SH-SY5Y (cell line): Measurements from ENCODE around the gene IL17RE.

ENCODE experiments used
- GATA2 ChIP-seq: IDR thresholded peaks from 2 replicates; pipeline ENCODE4 v1.6.1; 2011; ENCODE audit warnings: mild to moderate bottlenecking, low read depth, low read length
- GATA3 ChIP-seq: IDR thresholded peaks from 2 replicates; pipeline ENCODE4 v1.6.1; 2011; ENCODE audit warnings: low read depth, mild to moderate bottlenecking, low read length, moderate library complexity

GRCh38 chr3:9888540-9888939 lies 14.1 kb upstream of the IL17RE start:
- TF ChIP-seq GATA3, result no peak
- no peak for TF ChIP-seq GATA2
